K562 (cell line): Measurements from ENCODE around the gene SETDB1. TPM values are rescaled to one million over a fixed set of nuclear protein-coding genes. Genes with fewer than 3 reads are reported as not detected.
A peak's percentile ranks its signal among the peaks of the same experiment; 100 is the strongest.

Source experiments
- ARID2 ChIP-seq: fragments of 450-650 bp; IDR thresholded peaks from 2 replicates; pipeline ENCODE4 v1.6.1; 2017; ENCODE audit warnings: antibody characterized with exemption, mild to moderate bottlenecking
- CCAR2 ChIP-seq: fragments of 200-400 bp; formaldehyde crosslinking; IDR thresholded peaks from 2 replicates; pipeline ENCODE4 v1.6.1; 2017; ENCODE audit warnings: mild to moderate bottlenecking, low read depth, low read length
- CHD2 ChIP-seq: IDR thresholded peaks from 2 replicates; pipeline ENCODE4 v1.6.1; 2011; ENCODE audit warnings: low read depth, low read length
- DACH1 ChIP-seq: fragments of 450-650 bp; IDR thresholded peaks from 2 replicates; pipeline ENCODE4 v1.6.1; 2018; ENCODE audit not compliant: partially characterized antibody
- LARP7 ChIP-seq: fragments of 450-650 bp; IDR thresholded peaks from 2 replicates; pipeline ENCODE4 v1.6.1; 2016
- NCOA4 ChIP-seq: fragments of 450-650 bp; IDR thresholded peaks from 2 replicates; pipeline ENCODE4 v1.6.1; 2018; ENCODE audit warnings: mild to moderate bottlenecking; ENCODE audit not compliant: partially characterized antibody
- TARDBP ChIP-seq: fragments of 450-650 bp; IDR thresholded peaks from 2 replicates; pipeline ENCODE4 v1.6.1; 2016
- TBP ChIP-seq: optimal IDR thresholded peaks from 2 replicates; pipeline ENCODE3; 2011; ENCODE audit warnings: low read depth, low read length, improper control_type of control experiment
- TFE3 ChIP-seq: fragments of 450-650 bp; formaldehyde crosslinking; IDR thresholded peaks from 2 replicates; pipeline ENCODE4 v1.4.0; 2020; ENCODE audit warnings: mild to moderate bottlenecking, mixed read lengths
- THRA ChIP-seq: fragments of 450-650 bp; IDR thresholded peaks from 2 replicates; pipeline ENCODE4 v1.6.1; 2017; ENCODE audit warnings: mild to moderate bottlenecking, moderate library complexity
- TOE1 ChIP-seq, 2 experiments: fragments of 450-650 bp in 1 of 2; sonication (generic) in 1 of 2; formaldehyde crosslinking in 1 of 2; IDR thresholded peaks; 2 replicates each; pipeline versions ENCODE4 v1.7.1 to v1.8.0; 2016 to 2022; ENCODE audit warnings: borderline replicate concordance in 2 of 2, mild to moderate bottlenecking in 2 of 2, antibody characterized with exemption in 1 of 2, inconsistent platforms in 1 of 2, low read depth in 1 of 2, missing genetic modification reagents in 1 of 2, moderate library complexity in 1 of 2
- UBTF ChIP-seq, 2 experiments: IDR thresholded peaks; 2 replicates each; pipeline ENCODE4 v1.6.1; 2012; ENCODE audit warnings: improper control_type of control experiment in 2 of 2, low read depth in 2 of 2, low read length in 2 of 2, borderline replicate concordance in 1 of 2
- ZBTB26 ChIP-seq: fragments of 450-650 bp; formaldehyde crosslinking; IDR thresholded peaks from 2 replicates; pipeline ENCODE4 v1.4.0; 2022; ENCODE audit warnings: missing genetic modification characterization
- ZNF184 ChIP-seq: sonication (generic); formaldehyde crosslinking; IDR thresholded peaks from 2 replicates; pipeline ENCODE4 v1.5.0; 2020; ENCODE audit warnings: missing genetic modification reagents
- ZNF717 ChIP-seq: fragments of 250-450 bp; sonication (Bioruptor Pico); IDR thresholded peaks from 2 replicates; pipeline ENCODE4 v1.5.0; 2021
- polyA plus RNA-seq, 8 experiments: library from polyadenylated mRNA; depleted of rRNA in 4 of 8; stranded (reverse) in 5 of 8; unstranded in 3 of 8; fragments of >200 nt; fragmentation: Nextera tagmentation in 2 of 8; fragmentation: Illumina TruSeq in 1 of 8; extraction: Ambion mirVana in 2 of 8; extraction: Trizol in 1 of 8; gene quantifications; 2 replicates each; pipeline versions ENCODE4 v1.2.1 to v1.2.3, GENCODE V29; 2011 to 2014; ENCODE audit warnings: inconsistent platforms in 1 of 8, missing spikeins in 1 of 8
- total RNA-seq, 7 experiments: library from RNA; depleted of rRNA in 6 of 7; stranded (reverse); fragments of >200 nt in 6 of 7; fragmentation: Illumina TruSeq in 2 of 7; extraction: Trizol in 2 of 7; gene quantifications; 2 replicates each; pipeline versions ENCODE4 v1.2.1 to v1.2.3, GENCODE V29; 2011 to 2021; ENCODE audit warnings: low replicate concordance in 1 of 7

SETDB1 gene
- total and polyA plus RNA-seq, 9 of the 15 experiments (the other 6 are each of a cell fraction or from before 2014, with no cell fraction given) = 21.5 to 64.4 (median 42.0) TPM

- TF ChIP-seq TOE1 (IDR thresholded peaks at IDR 0.05; ENCODE audit: borderline replicate concordance) (no peak), TOE1 (CRISPR knock-in tag; IDR thresholded peaks at IDR 0.05; ENCODE audit: borderline replicate concordance, low read depth) (no peak), LARP7 (0 out of 2 replicates have a peak, but pooled peaks have one; percentile 36), CHD2 (no peak), ARID2 (0 out of 2 replicates have a peak, but pooled peaks have one; percentile 7), TFE3 (CRISPR knock-in tag) (no peak), ZNF717 (CRISPR knock-in tag) (no peak), TBP (peak; percentile 6), ZNF184 (CRISPR knock-in tag) (no peak), THRA (no peak), ZBTB26 (CRISPR knock-in tag) (no peak), UBTF (IDR thresholded peaks at IDR 0.05; ENCODE audit: borderline replicate concordance in 1 of 2, low read depth in 2 of 2, low read length in 2 of 2) (no peak), TARDBP (no peak), CCAR2 (no peak), DACH1 (peak; percentile 17), NCOA4 (peak; percentile 5)
- TF ChIP-seq, all 486 proteins: peak for 23
Measured at GRCh38 chr1:150976401-150976821, 50.2 kb downstream of the SETDB1 start (continued).
